HepG2 (cell line): ENCODE results near the gene UCP1. TPM values are rescaled to one million over a fixed set of nuclear protein-coding genes. Genes with fewer than 3 reads are reported as not detected.

ENCODE experiments used
- ATAC-seq: fragments of 200-7000 bp; cut with Tn5 transposase; 3 replicates; pipeline ENCODE4 v1.9.1; 2020; ENCODE audit warnings: mild to moderate bottlenecking, moderate library complexity
- BruUV-seq: library from RNA; stranded (reverse); fragments of 400-500 nt; replicated peaks from 2 replicates; lab custom pipeline; 2021; lab: Mats Ljungman, UMichigan
- CTCF ChIA-PET: fragments of 300-600 bp; formaldehyde crosslinking; extraction: SDS; loops from one replicate; lab custom pipeline; 2021; ENCODE audit warnings: low total read pairs, inconsistent platforms, low intra/inter-chr PET ratio; lab: Yijun Ruan, JAX
- POLR2A ChIA-PET: fragments of 350-600 bp; sonication (Branson Sonifier 250); formaldehyde crosslinking; loops from one replicate; lab custom pipeline; 2020; ENCODE audit warnings: antibody characterized with exemption, inconsistent platforms; lab: Yijun Ruan, JAX
- DNase-seq: peaks from one replicate; pipeline ENCODE4 v3.0.0-alpha.2; 2015; ENCODE audit warnings: low spot score
- FAIRE-seq: peaks from 3 replicates; lab custom pipeline; 2011; peaks lifted over from hg19 to GRCh38; lab: Jason Lieb, UNC
- H2AFZ ChIP-seq: one replicate; pipeline ENCODE4 v1.6.1; 2011; ENCODE audit warnings: low read length, inconsistent platforms
- H3K27ac ChIP-seq: fragments of 300-600 bp; 3 replicates; pipeline ENCODE4 v1.8.0; 2011; ENCODE audit warnings: mixed run types, mild to moderate bottlenecking, mixed read lengths, low read length, inconsistent platforms; ENCODE audit not compliant: insufficient read depth; ENCODE audit errors: extremely low read length
- H3K27me3 ChIP-seq, 2 experiments: fragments of 200-600 bp in 1 of 2; 2 replicates in 1 of 2; 3 replicates in 1 of 2; pipeline versions ENCODE4 v1.6.0 to v1.8.0; 2011; ENCODE audit warnings: low read length in 2 of 2, mild to moderate bottlenecking in 2 of 2, moderate library complexity in 2 of 2, inconsistent platforms in 1 of 2; ENCODE audit not compliant: insufficient read depth in 2 of 2, control insufficient read depth in 1 of 2
- H3K36me3 ChIP-seq, 2 experiments: fragments of 200-600 bp in 1 of 2; replicated peaks in 1 of 2; 2 replicates in 1 of 2; 3 replicates in 1 of 2; pipeline versions ENCODE4 v1.5.1 to v1.8.0; 2011; ENCODE audit warnings: low read length in 2 of 2, inconsistent platforms in 1 of 2; ENCODE audit not compliant: insufficient read depth in 2 of 2, control insufficient read depth in 1 of 2
- H3K4me1 ChIP-seq: 2 replicates; pipeline ENCODE4 v1.5.1; 2012; ENCODE audit warnings: low read length, inconsistent platforms; ENCODE audit not compliant: insufficient read depth
- H3K4me2 ChIP-seq: 2 replicates; pipeline ENCODE4 v1.6.0; 2011; ENCODE audit warnings: low read depth, low read length, inconsistent platforms
- H3K4me3 ChIP-seq, 3 experiments: fragments of 200-600 bp in 1 of 3; sonication (generic), shearing (Covaris generic) in 1 of 3; replicated peaks in 1 of 3; 2 replicates each; pipeline ENCODE4 v1.5.1; 2011 to 2016; ENCODE audit warnings: low read length in 3 of 3, inconsistent platforms in 2 of 3, low read depth in 2 of 3, mild to moderate bottlenecking in 2 of 3, control low read depth in 1 of 3, mixed read lengths in 1 of 3; ENCODE audit not compliant: insufficient read depth in 1 of 3
- H3K79me2 ChIP-seq: one replicate; pipeline ENCODE4 v1.6.1; 2011; ENCODE audit warnings: low read length, inconsistent platforms; ENCODE audit not compliant: insufficient read depth
- H3K9ac ChIP-seq: 2 replicates; pipeline ENCODE4 v1.6.0; 2011; ENCODE audit warnings: mild to moderate bottlenecking, low read depth, low read length, inconsistent platforms; ENCODE audit not compliant: insufficient read depth
- H3K9me3 ChIP-seq: 2 replicates; pipeline ENCODE4 v1.5.1; 2012; ENCODE audit warnings: mild to moderate bottlenecking, low read length
- H4K20me1 ChIP-seq: 2 replicates; pipeline ENCODE4 v1.6.0; 2011; ENCODE audit warnings: inconsistent platforms, mild to moderate bottlenecking, low read length, moderate library complexity; ENCODE audit not compliant: insufficient read depth
- ATAD3A ChIP-seq: sonication (generic); formaldehyde crosslinking; IDR thresholded peaks from 2 replicates; pipeline ENCODE4 v1.4.0; 2020; ENCODE audit warnings: missing genetic modification reagents
- ETV5 ChIP-seq: IDR thresholded peaks from 2 replicates; pipeline ENCODE4 v1.6.1; 2018; ENCODE audit warnings: missing biosample characterization, missing genetic modification reagents, inconsistent platforms, borderline replicate concordance
- FOXJ3 ChIP-seq: sonication (generic); formaldehyde crosslinking; IDR thresholded peaks from 2 replicates; pipeline ENCODE4 v1.4.0; 2020; ENCODE audit warnings: missing genetic modification reagents, mild to moderate bottlenecking, borderline replicate concordance
- GTF3A ChIP-seq: sonication (generic); formaldehyde crosslinking; conservative IDR thresholded peaks from 2 replicates; pipeline ENCODE4 v1.4.0; 2020; ENCODE audit warnings: mild to moderate bottlenecking, missing genetic modification reagents
- GZF1 ChIP-seq: sonication (generic); formaldehyde crosslinking; IDR thresholded peaks from 2 replicates; pipeline ENCODE4 v1.5.1; 2020; ENCODE audit warnings: mild to moderate bottlenecking, missing genetic modification reagents
- HOXA9 ChIP-seq: sonication (generic); formaldehyde crosslinking; IDR thresholded peaks from 2 replicates; pipeline ENCODE4 v1.8.1; 2022; ENCODE audit warnings: missing genetic modification reagents, mild to moderate bottlenecking, moderate library complexity, borderline replicate concordance
- KAT7 ChIP-seq: IDR thresholded peaks from 2 replicates; pipeline ENCODE4 v1.6.1; 2018; ENCODE audit warnings: borderline replicate concordance, missing compliant biosample characterization
- KDM2A ChIP-seq: sonication (generic); formaldehyde crosslinking; IDR thresholded peaks from 2 replicates; pipeline ENCODE4 v1.4.0; 2020; ENCODE audit warnings: low read depth, missing genetic modification reagents, borderline replicate concordance
- MXD1 ChIP-seq: sonication (generic); formaldehyde crosslinking; IDR thresholded peaks from 2 replicates; pipeline ENCODE4 v1.4.0; 2020; ENCODE audit warnings: mild to moderate bottlenecking, missing genetic modification reagents
- NFYC ChIP-seq: IDR thresholded peaks from 2 replicates; pipeline ENCODE4 v1.6.1; 2016; ENCODE audit warnings: missing genetic modification reagents, missing compliant biosample characterization
- REL ChIP-seq: sonication (generic); formaldehyde crosslinking; conservative IDR thresholded peaks from 2 replicates; pipeline ENCODE4 v1.8.0; 2022; ENCODE audit warnings: mild to moderate bottlenecking, missing genetic modification reagents, moderate library complexity
- SALL2 ChIP-seq: sonication (generic); formaldehyde crosslinking; IDR thresholded peaks from 2 replicates; pipeline ENCODE4 v1.8.1; 2023; ENCODE audit warnings: mild to moderate bottlenecking, missing genetic modification reagents, inconsistent platforms
- SNAI1 ChIP-seq: sonication (generic); formaldehyde crosslinking; IDR thresholded peaks from 2 replicates; pipeline ENCODE4 v1.5.0; 2020; ENCODE audit warnings: mild to moderate bottlenecking, missing genetic modification reagents, borderline replicate concordance
- SSRP1 ChIP-seq: IDR thresholded peaks from 2 replicates; pipeline ENCODE4 v1.6.1; 2016; ENCODE audit warnings: control low read depth
- ZFP62 ChIP-seq: sonication (generic); formaldehyde crosslinking; IDR thresholded peaks from 2 replicates; pipeline ENCODE4 v1.4.0; 2020; ENCODE audit warnings: missing genetic modification reagents
- ZMYM3 ChIP-seq: sonication (generic); formaldehyde crosslinking; IDR thresholded peaks from 2 replicates; pipeline ENCODE4 v1.5.1; 2020; ENCODE audit warnings: mild to moderate bottlenecking, missing genetic modification reagents
- ZNF225 ChIP-seq: sonication (generic); formaldehyde crosslinking; IDR thresholded peaks from 2 replicates; pipeline ENCODE4 v1.4.0; 2020; ENCODE audit warnings: mild to moderate bottlenecking, missing genetic modification reagents
- ZNF383 ChIP-seq: sonication (generic); formaldehyde crosslinking; IDR thresholded peaks from 2 replicates; pipeline ENCODE4 v1.4.0; 2020; ENCODE audit warnings: missing genetic modification reagents, mild to moderate bottlenecking, borderline replicate concordance
- ZSCAN21 ChIP-seq: sonication (generic); formaldehyde crosslinking; IDR thresholded peaks from 2 replicates; pipeline ENCODE4 v1.8.0; 2022; ENCODE audit warnings: mild to moderate bottlenecking, missing genetic modification reagents, moderate library complexity, borderline replicate concordance
- ZSCAN22 ChIP-seq: sonication (generic); formaldehyde crosslinking; IDR thresholded peaks from 2 replicates; pipeline ENCODE4 v1.4.0; 2020; ENCODE audit warnings: mild to moderate bottlenecking, missing genetic modification reagents
- ZSCAN25 ChIP-seq: sonication (generic); formaldehyde crosslinking; IDR thresholded peaks from 2 replicates; pipeline ENCODE4 v1.8.0; 2022; ENCODE audit warnings: mild to moderate bottlenecking, missing genetic modification reagents
- ZSCAN5A ChIP-seq: sonication (generic); formaldehyde crosslinking; IDR thresholded peaks from 2 replicates; pipeline ENCODE4 v1.8.0; 2022; ENCODE audit warnings: mild to moderate bottlenecking, missing genetic modification reagents, borderline replicate concordance
- WGBS: methylation state at CpG from one replicate; pipeline ENCODE4 v1.1.6; 2017; ENCODE audit warnings: low lambda C conversion rate; 5-methylcytosine and 5-hydroxymethylcytosine counted together
- in situ Hi-C: cut with HindIII; loops from 2 replicates; pipeline ENCODE4 v1.10.0; 2017; ENCODE audit warnings: low pct_unique_long_range_greater_than_20kb; ENCODE audit not compliant: extremely low pct_ligation_motif_present
- intact Hi-C: fragments of 100-400 bp; cut with micrococcal nuclease; formaldehyde crosslinking; loops from one replicate; pipeline ENCODE4 v1.10.0; 2022; ENCODE audit not compliant: unreplicated experiment
- polyA plus RNA-seq, 8 experiments: library from polyadenylated mRNA; depleted of rRNA in 3 of 8; stranded (reverse) in 7 of 8; unstranded in 1 of 8; fragments of >200 nt; fragmentation: Illumina TruSeq in 4 of 8; extraction: Trizol in 4 of 8; gene quantifications; 2 replicates each; pipeline versions ENCODE4 v1.2.1 to v1.2.3, GENCODE V29; 2011 to 2016; ENCODE audit warnings: low read depth in 4 of 8, missing spikeins in 1 of 8, mixed read lengths in 1 of 8; ENCODE audit not compliant: insufficient read depth in 1 of 8
- total RNA-seq, 5 experiments: library from RNA; depleted of rRNA; stranded (reverse); fragments of >200 nt; fragmentation: Illumina TruSeq; extraction: Trizol; gene quantifications; 2 replicates each; pipeline ENCODE4 v1.2.3, GENCODE V29; 2016; ENCODE audit warnings: low read depth in 1 of 5
- TF ChIP-seq, protein P1 (sequence below): sonication (generic); formaldehyde crosslinking; IDR thresholded peaks from 2 replicates; pipeline ENCODE4 v1.4.0; 2020; ENCODE audit warnings: mild to moderate bottlenecking, missing genetic modification reagents

Gene UCP1
- total and polyA plus RNA-seq, 2 of the 13 experiments (the other 11 are each of a cell fraction or from before 2014, with no cell fraction given): 0.11 TPM

GRCh38 chr4:140533951-140534480 is 34.7 kb downstream of the UCP1 start (continued):
- no peak for TF ChIP-seq ZNF225 (CRISPR knock-in tag)

DNA sequence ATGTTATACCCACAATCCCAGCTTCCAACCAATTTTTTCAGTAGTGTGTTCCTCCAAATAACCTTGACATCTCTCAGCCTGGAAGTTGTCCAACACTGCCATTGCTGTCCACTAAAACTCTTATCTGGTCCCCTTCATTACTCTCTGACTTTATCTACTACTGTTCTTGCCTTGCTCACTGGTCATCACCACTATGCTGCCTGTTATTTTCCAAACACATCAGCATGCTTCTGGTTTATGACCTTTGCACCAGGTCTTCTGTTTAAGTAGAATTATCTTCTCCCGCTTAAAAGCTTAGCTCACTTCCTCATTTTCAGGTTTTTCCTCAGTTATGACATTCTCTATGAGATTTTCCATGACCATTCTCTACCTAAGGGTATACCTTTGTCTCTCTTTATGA is 39.3 kb downstream of the UCP1 start:
- intact Hi-C loops: loop anchor here (5.0 to 10.0 kb wide), 2 partner anchors 38 to 225 kb away; partner anchors contain the start of genes TBC1D9 and UCP1
- Histone ChIP-seq H3K4me1 (peaks cover 29% of the 10 kb centered on the region), H4K20me1 (no peaks in the 10 kb centered on the region), H3K9me3 (no peaks in the 10 kb centered on the region), H3K27me3 (no peaks in the 10 kb centered on the region; a peak in 1 of 5 replicates), H3K36me3 (peaks cover 0 to 7% of the 10 kb centered on the region in 2 experiments; a peak in 1 of 5 replicates), H3K4me2 (peak overlapping the region; percentile 31), H3K27ac (peak overlapping the region; percentile 61), H3K79me2 (peaks cover 13% of the 10 kb centered on the region), H3K9ac (no peak overlapping the region), H2AFZ (no peak overlapping the region), H3K4me3 (peak overlapping the region in 1 of 3 experiments; percentile 8; a peak in 2 of 6 replicates)
- ChIA-PET CTCF (no interaction called here), POLR2A (interaction anchor here (1.6 kb wide), 1 partner anchor 101 kb away, joined by 5 read pairs; the partner anchor contains the start of gene CLGN)
- FAIRE-seq: peak; percentile 18
- BruUV-seq: no TSS peak
- peak; percentile 89 for ATAC-seq
- in situ Hi-C loops: no loop called here
- DNase-seq: peak; percentile 83
- 12% methylated on average over 1 of the region's 1 CpG for WGBS
- TF ChIP-seq KAT7: no peak
- no peak for TF ChIP-seq HOXA9 (CRISPR knock-in tag)
- TF ChIP-seq ZSCAN5A (CRISPR knock-in tag): no peak
- TF ChIP-seq ZSCAN21 (CRISPR knock-in tag): no peak
- no peak for TF ChIP-seq SNAI1 (CRISPR knock-in tag)
- no peak for TF ChIP-seq NFYC (CRISPR knock-in tag)
- TF ChIP-seq ETV5 (CRISPR knock-in tag): no peak; the same call in 1 of the 2 replicates
- TF ChIP-seq MXD1 (CRISPR knock-in tag): no peak
- TF ChIP-seq ZSCAN25 (CRISPR knock-in tag): no peak
- no peak for TF ChIP-seq ATAD3A (CRISPR knock-in tag)
- TF ChIP-seq KDM2A (CRISPR knock-in tag): no peak
- TF ChIP-seq SSRP1: no peak
- TF ChIP-seq ZNF383: no peak
- TF ChIP-seq REL: no peak
- no peak for TF ChIP-seq GTF3A (CRISPR knock-in tag)
- TF ChIP-seq ZSCAN22 (CRISPR knock-in tag): no peak
- no peak for TF ChIP-seq ZFP62 (CRISPR knock-in tag)
- TF ChIP-seq GZF1 (CRISPR knock-in tag): no peak
- TF ChIP-seq SALL2 (CRISPR knock-in tag): no peak
- no peak for TF ChIP-seq ZMYM3 (CRISPR knock-in tag)
- peak; percentile 20; the same call in 1 of the 2 replicates for TF ChIP-seq FOXJ3 (CRISPR knock-in tag)
- TF ChIP-seq, protein P1, sequence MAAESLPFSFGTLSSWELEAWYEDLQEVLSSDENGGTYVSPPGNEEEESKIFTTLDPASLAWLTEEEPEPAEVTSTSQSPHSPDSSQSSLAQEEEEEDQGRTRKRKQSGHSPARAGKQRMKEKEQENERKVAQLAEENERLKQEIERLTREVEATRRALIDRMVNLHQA (CRISPR knock-in tag): no peak
